ENCODE results near the gene CNTN1.

DNA sequence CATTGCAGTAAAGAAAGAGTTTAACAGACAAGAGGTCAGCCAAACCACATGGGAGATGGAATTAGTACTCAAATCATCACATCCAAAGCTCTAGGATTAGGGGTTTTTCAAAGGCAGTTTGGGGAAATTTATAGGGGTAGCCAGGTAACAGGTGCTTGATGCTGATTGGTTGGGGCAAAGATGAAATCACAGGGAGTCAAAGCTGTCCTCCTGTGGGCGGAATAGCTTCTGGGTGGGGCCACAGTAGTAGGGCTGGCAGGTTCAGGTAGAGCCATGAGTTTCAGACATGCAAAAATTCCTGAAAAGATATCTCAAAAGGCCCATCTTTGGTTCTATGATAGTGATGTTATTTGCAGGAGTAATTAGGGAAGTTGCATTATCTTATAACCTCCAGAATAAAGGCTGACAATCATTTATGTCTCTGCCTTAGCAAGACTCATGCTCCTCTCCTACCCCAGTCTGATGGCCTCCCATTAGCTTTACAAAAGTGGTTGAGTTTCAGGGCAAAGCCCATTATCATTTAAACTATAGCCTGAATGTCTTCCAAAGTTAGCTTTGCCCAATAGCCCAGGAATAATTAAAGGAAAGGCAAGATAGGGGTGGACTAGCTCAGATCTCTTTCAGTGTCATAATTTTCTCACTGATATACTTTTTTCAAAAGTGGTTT is 42.1 kb upstream of the CNTN1 start:
- TF ChIP-seq POLR2A (IDR thresholded peaks at IDR 0.05; ENCODE audit: low read depth, low read length), result no peak
- no peak for TF ChIP-seq TAF1 (IDR thresholded peaks at IDR 0.05; ENCODE audit: borderline replicate concordance, low read depth, low read length)
